Neural crest cell (in vitro differentiated cells): ENCODE results near the gene TMEM225B. TPM values are rescaled to one million over a fixed set of nuclear protein-coding genes. Genes with fewer than 3 reads are reported as not detected.

Experiments used
- DNase-seq: peaks from one replicate; pipeline ENCODE4 v3.0.0; 2021; ENCODE audit warnings: low read depth, mixed read lengths, low spot score
- H3K27ac Mint-ChIP-seq: one replicate; pipeline ENCODE4 v1.8.0; 2021; ENCODE audit warnings: mild to moderate bottlenecking, mixed read lengths; ENCODE audit not compliant: unreplicated experiment
- H3K27me3 Mint-ChIP-seq: 2 replicates; pipeline ENCODE4 v1.8.0; 2021; ENCODE audit warnings: low read depth, mild to moderate bottlenecking, mixed read lengths
- H3K36me3 Mint-ChIP-seq: 2 replicates; pipeline ENCODE4 v1.8.0; 2021; ENCODE audit warnings: low read depth, mild to moderate bottlenecking, mixed read lengths
- H3K4me1 Mint-ChIP-seq: 2 replicates; pipeline ENCODE4 v1.8.0; 2021; ENCODE audit warnings: mixed read lengths
- H3K4me3 Mint-ChIP-seq: one replicate; pipeline ENCODE4 v1.8.0; 2021; ENCODE audit warnings: mild to moderate bottlenecking, mixed read lengths
- H3K9me3 Mint-ChIP-seq: 2 replicates; pipeline ENCODE4 v1.8.0; 2021; ENCODE audit warnings: mixed read lengths
- CTCF ChIP-seq: fragments of 200-600 bp; sonication (generic); conservative IDR thresholded peaks from 2 replicates; pipeline ENCODE4 v1.5.0; 2021; ENCODE audit warnings: antibody characterized with exemption, mild to moderate bottlenecking
- total RNA-seq: library from RNA; stranded (reverse); gene quantifications from 2 replicates; pipeline ENCODE4 v1.2.1, GENCODE V29; 2021

Gene TMEM225B
- total RNA-seq, 1 donor from 2014 or later = 0.91 TPM

DNA sequence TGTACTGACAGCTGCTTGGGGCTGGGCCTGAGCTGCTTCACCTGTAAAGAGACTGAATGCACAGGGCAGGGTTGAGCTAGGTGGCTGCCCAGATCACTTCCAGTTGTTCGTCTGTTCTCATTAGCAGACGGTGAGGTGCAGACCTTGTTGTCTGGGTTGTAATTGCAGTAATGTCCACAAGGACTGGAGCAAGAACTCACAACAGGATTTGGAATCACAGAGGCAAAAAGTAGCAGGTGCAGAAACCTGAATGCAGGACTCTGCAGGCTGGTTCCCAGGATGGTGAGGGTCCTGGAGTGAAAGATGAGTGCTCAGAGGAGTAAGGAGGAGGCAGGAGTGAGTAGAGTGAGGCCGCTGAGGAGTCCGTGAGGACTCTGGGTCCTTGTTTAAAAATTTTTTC, 27.9 kb downstream of the TMEM225B start:
- H3K4me1 Mint-ChIP-seq = no peaks in the 10 kb centered on the region
- no peak overlapping the region for H3K27ac Mint-ChIP-seq
- H3K27me3 Mint-ChIP-seq = no peaks in the 10 kb centered on the region
- no peaks in the 10 kb centered on the region for H3K9me3 Mint-ChIP-seq
- peaks cover 21% of the 10 kb centered on the region for H3K36me3 Mint-ChIP-seq
- no peak for DNase-seq
- TF ChIP-seq CTCF = no peak
- no peak overlapping the region for H3K4me3 Mint-ChIP-seq

DNA sequence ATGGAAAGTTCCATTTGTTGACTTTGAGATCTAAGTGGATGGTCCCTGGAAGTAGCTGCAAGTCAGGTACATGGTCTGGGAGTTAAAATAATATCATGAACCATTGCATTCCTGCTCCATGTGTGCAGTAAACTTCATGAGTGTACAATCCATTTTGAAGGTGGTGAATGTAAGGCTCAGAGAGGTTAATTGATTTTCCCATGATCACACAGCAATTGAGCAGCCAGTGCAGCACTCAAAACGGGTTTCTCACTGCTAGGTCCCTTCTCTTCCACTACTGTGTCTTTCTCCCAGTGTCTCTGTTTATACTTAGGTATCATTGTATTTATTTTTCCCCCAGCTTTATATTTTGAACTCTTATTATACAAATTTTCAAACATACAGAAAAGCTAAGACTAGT, 28.6 kb downstream of the TMEM225B start:
- no peaks in the 10 kb centered on the region for H3K4me1 Mint-ChIP-seq
- H3K27me3 Mint-ChIP-seq = no peaks in the 10 kb centered on the region
- no peaks in the 10 kb centered on the region for H3K9me3 Mint-ChIP-seq
- H3K27ac Mint-ChIP-seq = no peak overlapping the region
- peaks cover 18% of the 10 kb centered on the region for H3K36me3 Mint-ChIP-seq
- DNase-seq = no peak
- TF ChIP-seq CTCF = no peak
- no peak overlapping the region for H3K4me3 Mint-ChIP-seq

GRCh38 chr7:99627513-99627912, 29.4 kb downstream of the TMEM225B start:
- Mint-ChIP-seq H3K27ac (no peak overlapping the region), H3K36me3 (peaks cover 18% of the 10 kb centered on the region), H3K9me3 (no peaks in the 10 kb centered on the region), H3K27me3 (no peaks in the 10 kb centered on the region), H3K4me3 (no peak overlapping the region), H3K4me1 (no peaks in the 10 kb centered on the region)
- DNase-seq = no peak
- no peak for TF ChIP-seq CTCF

GRCh38 chr7:99628471-99629465, 30.7 kb downstream of the TMEM225B start:
- no peak overlapping the region for H3K4me3 Mint-ChIP-seq
- no peaks in the 10 kb centered on the region for H3K4me1 Mint-ChIP-seq
- TF ChIP-seq CTCF = no peak
- H3K27ac Mint-ChIP-seq = no peak overlapping the region
- H3K9me3 Mint-ChIP-seq = no peaks in the 10 kb centered on the region
- no peaks in the 10 kb centered on the region for H3K27me3 Mint-ChIP-seq
- no peak for DNase-seq
- H3K36me3 Mint-ChIP-seq = peaks cover 18% of the 10 kb centered on the region

GRCh38 chr7:99629643-99630042, 31.6 kb downstream of the TMEM225B start:
- Mint-ChIP-seq H3K9me3 (no peaks in the 10 kb centered on the region), H3K27me3 (no peaks in the 10 kb centered on the region), H3K36me3 (peaks cover 18% of the 10 kb centered on the region), H3K4me1 (no peaks in the 10 kb centered on the region), H3K4me3 (no peak overlapping the region), H3K27ac (no peak overlapping the region)
- no peak for DNase-seq
- no peak for TF ChIP-seq CTCF
